GM21576 (cell line): ENCODE results near the gene ETV3L.

Experiments
- ATAC-seq: cut with Tn5 transposase; IDR thresholded peaks from one replicate; pipeline ENCODE4 v1.9.1; 2021; ENCODE audit warnings: mild to moderate bottlenecking, moderate library complexity; ENCODE audit not compliant: unreplicated experiment

The ETV3L gene

GRCh38 chr1:157132616-157133167 lies 33.1 kb upstream of the ETV3L start:
- ATAC-seq: no peak

- no peak for ATAC-seq
These were observed 32.5 kb upstream of the ETV3L start for GRCh38 chr1:157132111-157132510.

GRCh38 chr1:157131281-157131680 lies 31.7 kb upstream of the ETV3L start:
- ATAC-seq: no peak

GRCh38 chr1:157124855-157125254 lies 25.2 kb upstream of the ETV3L start:
- no peak for ATAC-seq

- no peak for ATAC-seq
These were observed 19.8 kb upstream of the ETV3L start for GRCh38 chr1:157119448-157119847.

GRCh38 chr1:157119008-157119407 lies 19.4 kb upstream of the ETV3L start:
- ATAC-seq: no peak

- ATAC-seq: no peak
These were observed 18.0 kb upstream of the ETV3L start for GRCh38 chr1:157117527-157118057.

GRCh38 chr1:157116737-157117103 lies 17.1 kb upstream of the ETV3L start:
- no peak for ATAC-seq

- no peak for ATAC-seq
These were observed 16.5 kb upstream of the ETV3L start for GRCh38 chr1:157115851-157116736.

GRCh38 chr1:157115429-157115838 lies 15.8 kb upstream of the ETV3L start:
- no peak for ATAC-seq

GRCh38 chr1:157114183-157115121 lies 14.8 kb upstream of the ETV3L start:
- ATAC-seq: no peak

GRCh38 chr1:157113631-157114030 lies 14.0 kb upstream of the ETV3L start:
- ATAC-seq: no peak

GRCh38 chr1:157113106-157113505 lies 13.5 kb upstream of the ETV3L start:
- ATAC-seq: no peak

- no peak for ATAC-seq
These were observed 12.7 kb upstream of the ETV3L start for GRCh38 chr1:157112186-157112867.

- ATAC-seq: no peak
These were observed 12.0 kb upstream of the ETV3L start for GRCh38 chr1:157111396-157112165.

GRCh38 chr1:157110686-157111085 lies 11.1 kb upstream of the ETV3L start:
- ATAC-seq: no peak

GRCh38 chr1:157110003-157110402 lies 10.4 kb upstream of the ETV3L start:
- no peak for ATAC-seq

- no peak for ATAC-seq
These were observed 8.8 kb upstream of the ETV3L start for GRCh38 chr1:157108448-157108847.

GRCh38 chr1:157107702-157108101 lies 8.1 kb upstream of the ETV3L start:
- ATAC-seq: no peak

- ATAC-seq: no peak
These were observed 7.2 kb upstream of the ETV3L start for GRCh38 chr1:157106813-157107189.
